ENCODE measurements around the gene SERPINB2.
"Not testable (repeated sequence)": the region's sequence is repeated elsewhere in the genome, so short reads cannot be mapped to it uniquely, and the experiment has no call there.

SERPINB2 gene

GRCh38 chr18:63936932-63937393 is 49.5 kb downstream of the SERPINB2 start:
- DNase-seq (ENCODE audit: low read depth in 3 of 3), result no peak

GRCh38 chr18:63940008-63940407 is 52.5 kb downstream of the SERPINB2 start:
- DNase-seq (ENCODE audit: low read depth in 3 of 3), result no peak

- not testable (repeated sequence) for DNase-seq (ENCODE audit: low read depth in 3 of 3)
Measured at GRCh38 chr18:63940543-63941050, 53.1 kb downstream of the SERPINB2 start.

DNA sequence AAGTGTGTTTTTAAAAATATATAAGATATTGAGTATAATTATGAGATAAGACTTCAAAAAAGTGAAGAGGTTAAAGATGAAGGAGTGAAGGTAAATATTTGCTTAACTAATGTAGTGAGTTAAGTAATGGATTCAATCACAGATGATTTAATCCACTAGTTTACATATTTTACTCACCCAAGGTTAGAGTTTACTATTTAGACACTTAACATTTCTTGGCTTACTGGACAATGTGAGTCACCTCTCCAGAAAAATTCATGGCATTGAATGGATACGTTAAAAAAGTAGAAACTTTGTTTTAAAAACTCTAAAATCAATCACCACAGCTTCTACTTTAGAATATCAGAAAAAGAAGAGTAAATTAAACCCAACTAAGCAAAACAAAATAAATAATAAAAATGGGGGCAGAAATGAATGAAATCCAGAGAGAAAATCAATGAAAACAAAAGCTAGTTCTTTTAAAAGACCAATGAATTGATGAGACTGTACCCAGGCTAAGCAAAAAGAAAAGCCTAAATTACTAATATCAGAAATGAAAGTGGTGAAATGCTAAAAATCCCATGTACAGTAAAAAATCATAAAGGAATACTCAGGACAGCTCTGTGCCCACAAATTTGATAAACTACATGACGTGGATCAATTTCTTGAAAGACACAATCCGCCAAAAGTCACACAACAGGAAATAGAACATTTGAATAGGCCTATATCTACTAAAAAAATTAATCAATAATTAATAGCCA is 59.7 kb downstream of the SERPINB2 start:
- DNase-seq (ENCODE audit: low read depth in 3 of 3), result no peak

GRCh38 chr18:63949068-63949737 is 61.7 kb downstream of the SERPINB2 start, which contains the start of gene HMSD:
Gene HMSD (plus strand): TSS chr18:63949301. CDS start chr18:63953456, 4,155 bp downstream.
- DNase-seq (ENCODE audit: low read depth in 3 of 3), result no peak

- no peak for DNase-seq (ENCODE audit: low read depth in 3 of 3)
Measured at GRCh38 chr18:63951302-63951705, 63.8 kb downstream of the SERPINB2 start.

Data from stimulated activated CD4-positive, alpha-beta T cell treated with anti-CD3 and anti-CD28 coated beads, TNF-alpha, amount 100 ng/mL, for 4 hours (primary cell).